SU-DHL-6 (cell line): ENCODE measurements around the gene WWOX.

Source experiments
- H2AFZ ChIP-seq: fragments of 200-600 bp; sonication (generic); 2 replicates; pipeline ENCODE4 v1.6.1; 2014; ENCODE audit warnings: low read depth, mild to moderate bottlenecking, moderate library complexity, mixed read lengths, antibody characterized with exemption, low read length; ENCODE audit not compliant: severe bottlenecking
- H3F3A ChIP-seq: fragments of 200-600 bp; shearing (Covaris generic); 2 replicates; pipeline ENCODE4 v1.6.0; 2016; ENCODE audit warnings: antibody characterized with exemption, mild to moderate bottlenecking; ENCODE audit not compliant: insufficient read depth
- H3K27ac ChIP-seq: fragments of 200-600 bp; sonication (generic); 2 replicates; pipeline ENCODE4 v1.5.1; 2016; ENCODE audit warnings: low read depth, mild to moderate bottlenecking, low read length, moderate library complexity, mixed read lengths
- H3K27me3 ChIP-seq: fragments of 200-600 bp; sonication (generic), shearing (Covaris generic); 2 replicates; pipeline ENCODE4 v1.6.0; 2014; ENCODE audit warnings: mild to moderate bottlenecking, low read length
- H3K36me3 ChIP-seq: fragments of 200-600 bp; sonication (generic); 2 replicates; pipeline ENCODE4 v1.6.1; 2014; ENCODE audit warnings: mild to moderate bottlenecking, low read length, mixed read lengths
- H3K4me2 ChIP-seq: fragments of 300-600, 200-600 bp; shearing (Covaris generic), sonication (generic); 2 replicates; pipeline ENCODE4 v1.6.0; 2014; ENCODE audit warnings: low read length, low read depth, mild to moderate bottlenecking; ENCODE audit not compliant: poor library complexity, severe bottlenecking
- H3K4me3 ChIP-seq: fragments of 200-600 bp; sonication (generic); 2 replicates; pipeline ENCODE4 v1.5.1; 2014; ENCODE audit warnings: antibody characterized with exemption, low read length, mild to moderate bottlenecking, mixed read lengths; ENCODE audit not compliant: insufficient read depth, poor library complexity, severe bottlenecking
- H3K79me2 ChIP-seq: fragments of 200-600 bp; sonication (generic); 2 replicates; pipeline ENCODE4 v1.6.1; 2014; ENCODE audit warnings: mild to moderate bottlenecking, low read length, moderate library complexity; ENCODE audit not compliant: insufficient read depth
- H3K9ac ChIP-seq: fragments of 200-600 bp; sonication (generic); 2 replicates; pipeline ENCODE4 v1.7.0; 2014; ENCODE audit warnings: mild to moderate bottlenecking, low read length
- H3K9me2 ChIP-seq: fragments of 200-600 bp; sonication (generic); replicated peaks from 2 replicates; pipeline ENCODE4 v1.6.1; 2014; ENCODE audit warnings: low read length; ENCODE audit not compliant: insufficient read depth
- H3K9me3 ChIP-seq: fragments of 200-600 bp; sonication (generic); 2 replicates; pipeline ENCODE4 v1.6.1; 2014; ENCODE audit warnings: low read length, mixed read lengths; ENCODE audit not compliant: insufficient read depth
- H4K20me1 ChIP-seq: fragments of 200-600 bp; sonication (generic); 2 replicates; pipeline ENCODE4 v1.6.1; 2014; ENCODE audit warnings: low read depth, mild to moderate bottlenecking, antibody characterized with exemption, low read length, moderate library complexity, mixed read lengths
- CTCF ChIP-seq: fragments of 200-600 bp; sonication (generic); IDR thresholded peaks from one replicate; pipeline ENCODE4 v1.5.1; 2017; ENCODE audit warnings: antibody characterized with exemption, mild to moderate bottlenecking, low read length, moderate library complexity; ENCODE audit not compliant: insufficient read depth, poor library complexity, severe bottlenecking
- EZH2phosphoT487 ChIP-seq: fragments of 200-600 bp; sonication (generic), shearing (Covaris generic); conservative IDR thresholded peaks from 2 replicates; pipeline ENCODE4 v1.6.1; 2018; ENCODE audit warnings: mild to moderate bottlenecking, antibody characterized with exemption, low read length, moderate library complexity, mixed read lengths

Gene WWOX

GRCh38 chr16:78325468-78326352 is 226.3 kb downstream of the WWOX start:
- no peak for TF ChIP-seq EZH2phosphoT487
- no peak for TF ChIP-seq CTCF

GRCh38 chr16:78326731-78327130 is 227.3 kb downstream of the WWOX start:
- Histone ChIP-seq H3K9me3 (no peaks in the 10 kb centered on the region), H3K9ac (no peak overlapping the region), H3K79me2 (no peaks in the 10 kb centered on the region), H3K27ac (no peak overlapping the region), H2AFZ (no peak overlapping the region), H3K27me3 (no peaks in the 10 kb centered on the region), H3K9me2 (no peaks in the 10 kb centered on the region), H3F3A (no peaks in the 10 kb centered on the region), H3K4me2 (no peak overlapping the region), H3K4me3 (no peak overlapping the region), H3K36me3 (no peaks in the 10 kb centered on the region), H4K20me1 (no peaks in the 10 kb centered on the region)
- TF ChIP-seq EZH2phosphoT487, result no peak
- no peak for TF ChIP-seq CTCF

More at GRCh38 chr16:78325468-78326352, 226.3 kb downstream of the WWOX start:
- Histone ChIP-seq H3K36me3 (no peaks in the 10 kb centered on the region), H3K79me2 (no peaks in the 10 kb centered on the region), H3K27me3 (no peaks in the 10 kb centered on the region), H4K20me1 (no peaks in the 10 kb centered on the region), H3K4me3 (no peak overlapping the region), H2AFZ (no peak overlapping the region), H3K9me2 (no peaks in the 10 kb centered on the region), H3F3A (no peaks in the 10 kb centered on the region), H3K27ac (no peak overlapping the region), H3K9me3 (no peaks in the 10 kb centered on the region), H3K4me2 (no peak overlapping the region), H3K9ac (no peak overlapping the region)

- H4K20me1 ChIP-seq, result no peaks in the 10 kb centered on the region
- H3K4me3 ChIP-seq, result no peak overlapping the region
- H3K4me2 ChIP-seq, result no peak overlapping the region
- no peaks in the 10 kb centered on the region for H3K9me3 ChIP-seq
- no peak overlapping the region for H3K27ac ChIP-seq
- H3F3A ChIP-seq, result no peaks in the 10 kb centered on the region
- no peaks in the 10 kb centered on the region for H3K79me2 ChIP-seq
- TF ChIP-seq EZH2phosphoT487 (no peak), CTCF (no peak)
- no peaks in the 10 kb centered on the region for H3K27me3 ChIP-seq
- no peak overlapping the region for H3K9ac ChIP-seq
- no peak overlapping the region for H2AFZ ChIP-seq
- no peaks in the 10 kb centered on the region for H3K9me2 ChIP-seq
- H3K36me3 ChIP-seq, result no peaks in the 10 kb centered on the region
Measured at GRCh38 chr16:78331731-78332130, 232.3 kb downstream of the WWOX start.
